GM12878 (cell line): ENCODE measurements around the gene TMEM38A.

ENCODE experiments used
- ATF7 ChIP-seq: fragments of 450-650 bp; IDR thresholded peaks from 2 replicates; pipeline ENCODE4 v1.6.1; 2016; ENCODE audit warnings: low read depth, mild to moderate bottlenecking
- CTCF ChIP-seq, 3 experiments: IDR thresholded peaks in 2 of 3; conservative IDR thresholded peaks in 1 of 3; 2 replicates each; pipeline ENCODE4 v1.5.1; 2011; ENCODE audit warnings: low read depth in 3 of 3, low read length in 3 of 3, mild to moderate bottlenecking in 3 of 3, control low read depth in 2 of 3, moderate library complexity in 2 of 3, inconsistent platforms in 1 of 3, mixed read lengths in 1 of 3; ENCODE audit not compliant: control insufficient read depth in 2 of 3, insufficient read depth in 1 of 3; ENCODE audit errors: extremely low read depth in 1 of 3
- JUNB ChIP-seq: IDR thresholded peaks from 2 replicates; pipeline ENCODE4 v1.6.1; 2016; ENCODE audit warnings: antibody characterized with exemption, mild to moderate bottlenecking
- MXI1 ChIP-seq: fragments of 150-350 bp; IDR thresholded peaks from 2 replicates; pipeline ENCODE4 v1.6.1; 2011; ENCODE audit warnings: low read depth, mild to moderate bottlenecking, inconsistent platforms, low read length, improper control_type of control experiment
- ZNF24 ChIP-seq: fragments of 450-650 bp; IDR thresholded peaks from 2 replicates; pipeline ENCODE4 v1.6.1; 2017; ENCODE audit warnings: antibody characterized with exemption, mild to moderate bottlenecking
- ZNF592 ChIP-seq: fragments of 450-650 bp; IDR thresholded peaks from 2 replicates; pipeline ENCODE4 v1.6.1; 2017; ENCODE audit warnings: mild to moderate bottlenecking, moderate library complexity
- TF ChIP-seq, protein P1 (sequence below): IDR thresholded peaks from 2 replicates; pipeline ENCODE4 v1.6.1; 2012; ENCODE audit warnings: mild to moderate bottlenecking, low read depth, low read length
- TF ChIP-seq, protein P2 (sequence below): fragments of 450-650 bp; IDR thresholded peaks from 2 replicates; pipeline ENCODE4 v1.6.1; 2017; ENCODE audit warnings: antibody characterized with exemption, mild to moderate bottlenecking, moderate library complexity

GRCh38 chr19:16645140-16645539 lies 15.8 kb upstream of the TMEM38A start:
- TF ChIP-seq ATF7 (no peak), CTCF (IDR thresholded peaks at IDR 0.05 in 2 of 3, conservative IDR thresholded peaks at IDR 0.05 in 1 of 3; ENCODE audit: control insufficient read depth in 2 of 3, extremely low read depth in 1 of 3, insufficient read depth in 1 of 3, low read depth in 3 of 3, low read length in 3 of 3) (no peak), MXI1 (no peak), ZNF24 (no peak), JUNB (no peak), ZNF592 (no peak)
- TF ChIP-seq, protein P1, sequence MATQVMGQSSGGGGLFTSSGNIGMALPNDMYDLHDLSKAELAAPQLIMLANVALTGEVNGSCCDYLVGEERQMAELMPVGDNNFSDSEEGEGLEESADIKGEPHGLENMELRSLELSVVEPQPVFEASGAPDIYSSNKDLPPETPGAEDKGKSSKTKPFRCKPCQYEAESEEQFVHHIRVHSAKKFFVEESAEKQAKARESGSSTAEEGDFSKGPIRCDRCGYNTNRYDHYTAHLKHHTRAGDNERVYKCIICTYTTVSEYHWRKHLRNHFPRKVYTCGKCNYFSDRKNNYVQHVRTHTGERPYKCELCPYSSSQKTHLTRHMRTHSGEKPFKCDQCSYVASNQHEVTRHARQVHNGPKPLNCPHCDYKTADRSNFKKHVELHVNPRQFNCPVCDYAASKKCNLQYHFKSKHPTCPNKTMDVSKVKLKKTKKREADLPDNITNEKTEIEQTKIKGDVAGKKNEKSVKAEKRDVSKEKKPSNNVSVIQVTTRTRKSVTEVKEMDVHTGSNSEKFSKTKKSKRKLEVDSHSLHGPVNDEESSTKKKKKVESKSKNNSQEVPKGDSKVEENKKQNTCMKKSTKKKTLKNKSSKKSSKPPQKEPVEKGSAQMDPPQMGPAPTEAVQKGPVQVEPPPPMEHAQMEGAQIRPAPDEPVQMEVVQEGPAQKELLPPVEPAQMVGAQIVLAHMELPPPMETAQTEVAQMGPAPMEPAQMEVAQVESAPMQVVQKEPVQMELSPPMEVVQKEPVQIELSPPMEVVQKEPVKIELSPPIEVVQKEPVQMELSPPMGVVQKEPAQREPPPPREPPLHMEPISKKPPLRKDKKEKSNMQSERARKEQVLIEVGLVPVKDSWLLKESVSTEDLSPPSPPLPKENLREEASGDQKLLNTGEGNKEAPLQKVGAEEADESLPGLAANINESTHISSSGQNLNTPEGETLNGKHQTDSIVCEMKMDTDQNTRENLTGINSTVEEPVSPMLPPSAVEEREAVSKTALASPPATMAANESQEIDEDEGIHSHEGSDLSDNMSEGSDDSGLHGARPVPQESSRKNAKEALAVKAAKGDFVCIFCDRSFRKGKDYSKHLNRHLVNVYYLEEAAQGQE = no peak
- TF ChIP-seq, protein P2, sequence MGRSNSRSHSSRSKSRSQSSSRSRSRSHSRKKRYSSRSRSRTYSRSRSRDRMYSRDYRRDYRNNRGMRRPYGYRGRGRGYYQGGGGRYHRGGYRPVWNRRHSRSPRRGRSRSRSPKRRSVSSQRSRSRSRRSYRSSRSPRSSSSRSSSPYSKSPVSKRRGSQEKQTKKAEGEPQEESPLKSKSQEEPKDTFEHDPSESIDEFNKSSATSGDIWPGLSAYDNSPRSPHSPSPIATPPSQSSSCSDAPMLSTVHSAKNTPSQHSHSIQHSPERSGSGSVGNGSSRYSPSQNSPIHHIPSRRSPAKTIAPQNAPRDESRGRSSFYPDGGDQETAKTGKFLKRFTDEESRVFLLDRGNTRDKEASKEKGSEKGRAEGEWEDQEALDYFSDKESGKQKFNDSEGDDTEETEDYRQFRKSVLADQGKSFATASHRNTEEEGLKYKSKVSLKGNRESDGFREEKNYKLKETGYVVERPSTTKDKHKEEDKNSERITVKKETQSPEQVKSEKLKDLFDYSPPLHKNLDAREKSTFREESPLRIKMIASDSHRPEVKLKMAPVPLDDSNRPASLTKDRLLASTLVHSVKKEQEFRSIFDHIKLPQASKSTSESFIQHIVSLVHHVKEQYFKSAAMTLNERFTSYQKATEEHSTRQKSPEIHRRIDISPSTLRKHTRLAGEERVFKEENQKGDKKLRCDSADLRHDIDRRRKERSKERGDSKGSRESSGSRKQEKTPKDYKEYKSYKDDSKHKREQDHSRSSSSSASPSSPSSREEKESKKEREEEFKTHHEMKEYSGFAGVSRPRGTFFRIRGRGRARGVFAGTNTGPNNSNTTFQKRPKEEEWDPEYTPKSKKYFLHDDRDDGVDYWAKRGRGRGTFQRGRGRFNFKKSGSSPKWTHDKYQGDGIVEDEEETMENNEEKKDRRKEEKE = no peak
